HepG2 (cell line): ENCODE results near the gene LRIT2. TPM values are rescaled to one million over a fixed set of nuclear protein-coding genes. Genes with fewer than 3 reads are reported as not detected.

Experiments
- ATAC-seq: fragments of 200-7000 bp; cut with Tn5 transposase; 3 replicates; pipeline ENCODE4 v1.9.1; 2020; ENCODE audit warnings: mild to moderate bottlenecking, moderate library complexity
- BruUV-seq: library from RNA; stranded (reverse); fragments of 400-500 nt; replicated peaks from 2 replicates; lab custom pipeline; 2021; lab: Mats Ljungman, UMichigan
- CTCF ChIA-PET: fragments of 300-600 bp; formaldehyde crosslinking; extraction: SDS; loops from one replicate; lab custom pipeline; 2021; ENCODE audit warnings: low total read pairs, inconsistent platforms, low intra/inter-chr PET ratio; lab: Yijun Ruan, JAX
- POLR2A ChIA-PET: fragments of 350-600 bp; sonication (Branson Sonifier 250); formaldehyde crosslinking; loops from one replicate; lab custom pipeline; 2020; ENCODE audit warnings: antibody characterized with exemption, inconsistent platforms; lab: Yijun Ruan, JAX
- DNase-seq: peaks from one replicate; pipeline ENCODE4 v3.0.0-alpha.2; 2015; ENCODE audit warnings: low spot score
- FAIRE-seq: peaks from 3 replicates; lab custom pipeline; 2011; peaks lifted over from hg19 to GRCh38; lab: Jason Lieb, UNC
- H2AFZ ChIP-seq: one replicate; pipeline ENCODE4 v1.6.1; 2011; ENCODE audit warnings: low read length, inconsistent platforms
- H3K27ac ChIP-seq: fragments of 300-600 bp; 3 replicates; pipeline ENCODE4 v1.8.0; 2011; ENCODE audit warnings: mixed run types, mild to moderate bottlenecking, mixed read lengths, low read length, inconsistent platforms; ENCODE audit not compliant: insufficient read depth; ENCODE audit errors: extremely low read length
- H3K27me3 ChIP-seq, 2 experiments: fragments of 200-600 bp in 1 of 2; 2 replicates in 1 of 2; 3 replicates in 1 of 2; pipeline versions ENCODE4 v1.6.0 to v1.8.0; 2011; ENCODE audit warnings: low read length in 2 of 2, mild to moderate bottlenecking in 2 of 2, moderate library complexity in 2 of 2, inconsistent platforms in 1 of 2; ENCODE audit not compliant: insufficient read depth in 2 of 2, control insufficient read depth in 1 of 2
- H3K36me3 ChIP-seq, 2 experiments: fragments of 200-600 bp in 1 of 2; replicated peaks in 1 of 2; 2 replicates in 1 of 2; 3 replicates in 1 of 2; pipeline versions ENCODE4 v1.5.1 to v1.8.0; 2011; ENCODE audit warnings: low read length in 2 of 2, inconsistent platforms in 1 of 2; ENCODE audit not compliant: insufficient read depth in 2 of 2, control insufficient read depth in 1 of 2
- H3K4me1 ChIP-seq: 2 replicates; pipeline ENCODE4 v1.5.1; 2012; ENCODE audit warnings: low read length, inconsistent platforms; ENCODE audit not compliant: insufficient read depth
- H3K4me2 ChIP-seq: 2 replicates; pipeline ENCODE4 v1.6.0; 2011; ENCODE audit warnings: low read depth, low read length, inconsistent platforms
- H3K4me3 ChIP-seq, 3 experiments: fragments of 200-600 bp in 1 of 3; sonication (generic), shearing (Covaris generic) in 1 of 3; replicated peaks in 1 of 3; 2 replicates each; pipeline ENCODE4 v1.5.1; 2011 to 2016; ENCODE audit warnings: low read length in 3 of 3, inconsistent platforms in 2 of 3, low read depth in 2 of 3, mild to moderate bottlenecking in 2 of 3, control low read depth in 1 of 3, mixed read lengths in 1 of 3; ENCODE audit not compliant: insufficient read depth in 1 of 3
- H3K79me2 ChIP-seq: one replicate; pipeline ENCODE4 v1.6.1; 2011; ENCODE audit warnings: low read length, inconsistent platforms; ENCODE audit not compliant: insufficient read depth
- H3K9ac ChIP-seq: 2 replicates; pipeline ENCODE4 v1.6.0; 2011; ENCODE audit warnings: mild to moderate bottlenecking, low read depth, low read length, inconsistent platforms; ENCODE audit not compliant: insufficient read depth
- H3K9me3 ChIP-seq: 2 replicates; pipeline ENCODE4 v1.5.1; 2012; ENCODE audit warnings: mild to moderate bottlenecking, low read length
- H4K20me1 ChIP-seq: 2 replicates; pipeline ENCODE4 v1.6.0; 2011; ENCODE audit warnings: inconsistent platforms, mild to moderate bottlenecking, low read length, moderate library complexity; ENCODE audit not compliant: insufficient read depth
- HNRNPL ChIP-seq: fragments of 200-400 bp; formaldehyde crosslinking; IDR thresholded peaks from 2 replicates; pipeline ENCODE4 v1.6.1; 2017; ENCODE audit warnings: mild to moderate bottlenecking, low read depth, low read length
- KAT8 ChIP-seq: IDR thresholded peaks from 2 replicates; pipeline ENCODE4 v1.6.1; 2016; ENCODE audit warnings: missing genetic modification reagents, missing compliant biosample characterization
- KLF6 ChIP-seq: IDR thresholded peaks from 2 replicates; pipeline ENCODE4 v1.8.0; 2016; ENCODE audit warnings: missing biosample characterization, missing genetic modification reagents
- MZF1 ChIP-seq: sonication (generic); formaldehyde crosslinking; IDR thresholded peaks from 2 replicates; pipeline ENCODE4 v1.8.1; 2023; ENCODE audit warnings: mild to moderate bottlenecking, missing genetic modification reagents, borderline replicate concordance
- NFKBIZ ChIP-seq: IDR thresholded peaks from 2 replicates; pipeline ENCODE4 v1.6.1; 2018; ENCODE audit warnings: missing genetic modification reagents, missing compliant biosample characterization
- PPARG ChIP-seq: conservative IDR thresholded peaks from 2 replicates; pipeline ENCODE4 v1.6.1; 2016; ENCODE audit warnings: missing biosample characterization, missing genetic modification reagents
- RFXAP ChIP-seq: sonication (generic); formaldehyde crosslinking; IDR thresholded peaks from 2 replicates; pipeline ENCODE4 v1.4.0; 2020; ENCODE audit warnings: missing genetic modification reagents, borderline replicate concordance
- ZBTB7B ChIP-seq: sonication (generic); formaldehyde crosslinking; IDR thresholded peaks from 2 replicates; pipeline ENCODE4 v1.4.0; 2020; ENCODE audit warnings: missing genetic modification reagents
- ZNF224 ChIP-seq: sonication (generic); formaldehyde crosslinking; IDR thresholded peaks from 2 replicates; pipeline ENCODE4 v1.5.0; 2020; ENCODE audit warnings: mild to moderate bottlenecking, missing genetic modification reagents
- ZNF33A ChIP-seq: sonication (generic); formaldehyde crosslinking; IDR thresholded peaks from 2 replicates; pipeline ENCODE4 v1.5.1; 2020; ENCODE audit warnings: missing genetic modification reagents, mild to moderate bottlenecking, moderate library complexity, borderline replicate concordance
- ZNF562 ChIP-seq: sonication (generic); formaldehyde crosslinking; IDR thresholded peaks from 2 replicates; pipeline ENCODE4 v1.8.0; 2022; ENCODE audit warnings: missing genetic modification reagents, borderline replicate concordance
- WGBS: methylation state at CpG from one replicate; pipeline ENCODE4 v1.1.6; 2017; ENCODE audit warnings: low lambda C conversion rate; 5-methylcytosine and 5-hydroxymethylcytosine counted together
- in situ Hi-C: cut with HindIII; loops from 2 replicates; pipeline ENCODE4 v1.10.0; 2017; ENCODE audit warnings: low pct_unique_long_range_greater_than_20kb; ENCODE audit not compliant: extremely low pct_ligation_motif_present
- intact Hi-C: fragments of 100-400 bp; cut with micrococcal nuclease; formaldehyde crosslinking; loops from one replicate; pipeline ENCODE4 v1.10.0; 2022; ENCODE audit not compliant: unreplicated experiment
- polyA plus RNA-seq, 8 experiments: library from polyadenylated mRNA; depleted of rRNA in 3 of 8; stranded (reverse) in 7 of 8; unstranded in 1 of 8; fragments of >200 nt; fragmentation: Illumina TruSeq in 4 of 8; extraction: Trizol in 4 of 8; gene quantifications; 2 replicates each; pipeline versions ENCODE4 v1.2.1 to v1.2.3, GENCODE V29; 2011 to 2016; ENCODE audit warnings: low read depth in 4 of 8, missing spikeins in 1 of 8, mixed read lengths in 1 of 8; ENCODE audit not compliant: insufficient read depth in 1 of 8
- total RNA-seq, 5 experiments: library from RNA; depleted of rRNA; stranded (reverse); fragments of >200 nt; fragmentation: Illumina TruSeq; extraction: Trizol; gene quantifications; 2 replicates each; pipeline ENCODE4 v1.2.3, GENCODE V29; 2016; ENCODE audit warnings: low read depth in 1 of 5
- TF ChIP-seq, protein P1 (sequence below): sonication (generic); formaldehyde crosslinking; IDR thresholded peaks from 2 replicates; pipeline ENCODE4 v1.5.0; 2020; ENCODE audit warnings: missing genetic modification reagents
- TF ChIP-seq, protein P2 (sequence below), 2 experiments: sonication (generic) in 1 of 2; formaldehyde crosslinking in 1 of 2; IDR thresholded peaks; 2 replicates each; pipeline versions ENCODE4 v1.4.0 to v1.6.1; 2018 to 2020; ENCODE audit warnings: missing genetic modification reagents in 2 of 2, borderline replicate concordance in 1 of 2, low read depth in 1 of 2, mild to moderate bottlenecking in 1 of 2, missing biosample characterization in 1 of 2

LRIT2 gene
- total and polyA plus RNA-seq, 2 of the 13 experiments (the other 11 are each of a cell fraction or from before 2014, with no cell fraction given) = not detected

DNA sequence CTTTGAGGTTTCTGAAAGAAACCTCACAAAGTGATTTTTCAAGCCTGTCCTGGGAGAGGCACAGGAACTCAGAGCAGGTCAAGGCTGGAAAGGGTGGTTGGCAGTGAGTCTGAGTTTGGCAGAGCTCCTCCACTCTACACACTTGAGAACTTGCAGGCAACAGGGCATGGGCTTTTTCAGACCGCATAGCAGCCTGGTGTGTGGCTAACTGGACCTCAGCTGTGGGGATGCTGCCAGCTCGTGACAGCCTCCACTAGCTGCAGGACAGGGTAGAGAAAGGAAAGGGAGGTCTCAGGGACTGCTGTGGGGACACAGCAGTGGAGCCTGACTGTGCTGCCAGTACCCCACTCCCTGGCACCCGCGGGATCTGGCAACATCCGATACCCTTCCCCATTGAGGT, 28.4 kb downstream of the LRIT2 start (continued):
- no peak for TF ChIP-seq MZF1 (CRISPR knock-in tag)

DNA sequence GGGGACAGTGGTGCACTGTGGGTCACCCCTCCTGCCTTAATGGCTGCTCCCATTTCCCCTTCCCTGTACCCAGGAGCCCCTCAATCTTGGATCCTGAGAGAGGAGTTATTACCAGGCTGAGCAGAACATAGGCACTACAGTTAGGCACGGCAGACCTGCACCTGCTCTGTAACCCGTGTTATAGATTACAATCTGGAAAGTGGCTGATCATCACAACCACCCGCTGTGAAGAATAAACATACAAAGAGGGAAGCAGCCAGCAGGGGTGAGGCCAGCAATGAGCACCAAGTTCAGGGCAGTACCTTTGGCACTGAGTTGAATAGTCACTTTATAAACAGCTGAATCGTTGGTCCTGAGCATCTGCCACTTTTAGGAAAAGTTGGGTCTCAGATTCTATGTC, 29.3 kb downstream of the LRIT2 start:
- TF ChIP-seq RFXAP = no peak
- no peak for TF ChIP-seq NFKBIZ
- no peak for TF ChIP-seq PPARG (CRISPR knock-in tag)
- TF ChIP-seq, protein P1, sequence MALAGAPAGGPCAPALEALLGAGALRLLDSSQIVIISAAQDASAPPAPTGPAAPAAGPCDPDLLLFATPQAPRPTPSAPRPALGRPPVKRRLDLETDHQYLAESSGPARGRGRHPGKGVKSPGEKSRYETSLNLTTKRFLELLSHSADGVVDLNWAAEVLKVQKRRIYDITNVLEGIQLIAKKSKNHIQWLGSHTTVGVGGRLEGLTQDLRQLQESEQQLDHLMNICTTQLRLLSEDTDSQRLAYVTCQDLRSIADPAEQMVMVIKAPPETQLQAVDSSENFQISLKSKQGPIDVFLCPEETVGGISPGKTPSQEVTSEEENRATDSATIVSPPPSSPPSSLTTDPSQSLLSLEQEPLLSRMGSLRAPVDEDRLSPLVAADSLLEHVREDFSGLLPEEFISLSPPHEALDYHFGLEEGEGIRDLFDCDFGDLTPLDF = no peak
- TF ChIP-seq, protein P2, sequence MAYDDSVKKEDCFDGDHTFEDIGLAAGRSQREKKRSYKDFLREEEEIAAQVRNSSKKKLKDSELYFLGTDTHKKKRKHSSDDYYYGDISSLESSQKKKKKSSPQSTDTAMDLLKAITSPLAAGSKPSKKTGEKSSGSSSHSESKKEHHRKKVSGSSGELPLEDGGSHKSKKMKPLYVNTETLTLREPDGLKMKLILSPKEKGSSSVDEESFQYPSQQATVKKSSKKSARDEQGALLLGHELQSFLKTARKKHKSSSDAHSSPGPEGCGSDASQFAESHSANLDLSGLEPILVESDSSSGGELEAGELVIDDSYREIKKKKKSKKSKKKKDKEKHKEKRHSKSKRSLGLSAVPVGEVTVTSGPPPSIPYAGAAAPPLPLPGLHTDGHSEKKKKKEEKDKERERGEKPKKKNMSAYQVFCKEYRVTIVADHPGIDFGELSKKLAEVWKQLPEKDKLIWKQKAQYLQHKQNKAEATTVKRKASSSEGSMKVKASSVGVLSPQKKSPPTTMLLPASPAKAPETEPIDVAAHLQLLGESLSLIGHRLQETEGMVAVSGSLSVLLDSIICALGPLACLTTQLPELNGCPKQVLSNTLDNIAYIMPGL (CRISPR knock-in tag; IDR thresholded peaks at IDR 0.05; ENCODE audit: borderline replicate concordance in 1 of 2, low read depth in 1 of 2) = no peak
- no peak for TF ChIP-seq ZNF224 (CRISPR knock-in tag)
- TF ChIP-seq ZBTB7B = no peak
- no peak for TF ChIP-seq HNRNPL
- TF ChIP-seq KLF6 (CRISPR knock-in tag) = no peak
- TF ChIP-seq ZNF562 (CRISPR knock-in tag) = no peak
- TF ChIP-seq KAT8 (CRISPR knock-in tag) = no peak
- no peak for TF ChIP-seq ZNF33A (CRISPR knock-in tag)
- no peak for FAIRE-seq

More for the DNA sequence above, 29.3 kb downstream of the LRIT2 start:
- ChIA-PET POLR2A (no interaction called here), CTCF (no interaction called here)
- no TSS peak for BruUV-seq
- Histone ChIP-seq H3K27me3 (peaks cover 9 to 67% of the 10 kb centered on the region in 2 experiments), H3K36me3 (no peaks in the 10 kb centered on the region), H4K20me1 (no peaks in the 10 kb centered on the region), H2AFZ (no peak overlapping the region), H3K27ac (no peak overlapping the region), H3K4me3 (no peak overlapping the region), H3K4me2 (no peak overlapping the region), H3K4me1 (no peaks in the 10 kb centered on the region), H3K9ac (no peak overlapping the region), H3K79me2 (no peaks in the 10 kb centered on the region), H3K9me3 (no peaks in the 10 kb centered on the region)
- no peak for ATAC-seq
- DNase-seq = peak; percentile 3
- in situ Hi-C loops (no loop called here), intact Hi-C loops (no loop called here)
- WGBS = 4% methylated on average over 4 of the region's 4 CpGs
